ENCODE measurements around the gene TNK2. TPM values are rescaled to one million over a fixed set of nuclear protein-coding genes. Genes with fewer than 3 reads are reported as not detected.

Gene TNK2
- total RNA-seq, 1 experiment from 2014 or later = 36.0 TPM

DNA sequence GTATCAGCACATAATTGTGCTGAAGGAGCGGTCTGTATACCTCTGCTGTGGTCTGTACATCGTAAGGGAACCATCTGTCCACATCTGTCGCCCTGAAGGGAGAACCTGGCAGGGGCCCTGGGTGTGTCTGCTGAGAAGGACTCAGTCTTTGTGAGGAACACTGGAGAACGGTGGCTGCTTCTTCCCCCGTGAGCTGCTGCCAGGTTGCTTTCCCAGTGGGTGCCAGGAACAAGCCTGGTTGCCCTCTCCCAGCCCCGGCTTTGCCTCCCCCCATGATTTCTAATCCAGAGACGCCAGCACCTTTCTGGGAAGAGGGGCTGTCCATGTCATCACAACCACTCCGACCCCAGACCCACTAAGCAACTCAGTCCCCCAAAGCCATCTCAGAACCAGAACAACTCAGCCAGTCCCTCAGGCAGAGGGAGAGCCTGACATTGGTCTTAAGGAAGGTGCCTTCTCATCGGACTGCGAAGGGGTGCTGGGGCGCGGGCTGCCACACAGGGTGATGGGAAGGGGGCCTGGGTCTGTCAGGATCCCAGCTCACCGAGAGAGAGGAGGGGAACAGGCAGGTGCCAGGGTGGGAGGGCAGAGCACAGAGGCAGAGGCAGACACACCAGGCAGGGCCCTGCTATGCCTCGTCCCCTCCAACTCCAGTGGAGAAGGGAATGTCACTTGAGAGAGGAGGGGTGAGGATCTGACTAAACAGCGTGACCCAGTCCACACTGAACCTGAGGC, 8.5 kb downstream of the TNK2 start:
- ChIA-PET POLR2A (no interaction called here), CTCF (no interaction called here)
- intact Hi-C loops (cut with micrococcal nuclease; ENCODE audit: unreplicated experiment) = no loop called here
- no TSS peak for BruUV-seq (replicated peaks)
- H3K9me3 Mint-ChIP-seq (ENCODE audit: unreplicated experiment) = no peaks in the 10 kb centered on the region
- H3K36me3 Mint-ChIP-seq (ENCODE audit: insufficient read depth, unreplicated experiment) = peaks cover 9% of the 10 kb centered on the region
- H3K27ac Mint-ChIP-seq (ENCODE audit: unreplicated experiment) = no peak overlapping the region
- H3K27me3 ChIP-seq (replicated peaks; ENCODE audit: control insufficient read depth, insufficient read depth, low read length) = no peaks in the 10 kb centered on the region
- H3K36me3 ChIP-seq (ENCODE audit: control insufficient read depth, insufficient read depth, low read length) = no peaks in the 10 kb centered on the region
- no peak overlapping the region for H3K4me3 ChIP-seq (ENCODE audit: low read depth, low read length)
- H3K4me1 Mint-ChIP-seq (ENCODE audit: low read depth, unreplicated experiment) = peaks cover 26% of the 10 kb centered on the region
- H3K27me3 Mint-ChIP-seq (ENCODE audit: insufficient read depth, unreplicated experiment) = no peaks in the 10 kb centered on the region
- peaks cover 1% of the 10 kb centered on the region for H3K4me1 ChIP-seq
- TF ChIP-seq CTCF (IDR thresholded peaks at IDR 0.05; ENCODE audit: insufficient read depth in 1 of 2, low read depth in 1 of 2, low read length in 1 of 2, severe bottlenecking in 1 of 2, unreplicated experiment in 1 of 2) = no peak
- H3K9me3 ChIP-seq = no peaks in the 10 kb centered on the region
- no peak for DNase-seq
- H3K4me3 Mint-ChIP-seq (ENCODE audit: unreplicated experiment) = no peak overlapping the region

DNA sequence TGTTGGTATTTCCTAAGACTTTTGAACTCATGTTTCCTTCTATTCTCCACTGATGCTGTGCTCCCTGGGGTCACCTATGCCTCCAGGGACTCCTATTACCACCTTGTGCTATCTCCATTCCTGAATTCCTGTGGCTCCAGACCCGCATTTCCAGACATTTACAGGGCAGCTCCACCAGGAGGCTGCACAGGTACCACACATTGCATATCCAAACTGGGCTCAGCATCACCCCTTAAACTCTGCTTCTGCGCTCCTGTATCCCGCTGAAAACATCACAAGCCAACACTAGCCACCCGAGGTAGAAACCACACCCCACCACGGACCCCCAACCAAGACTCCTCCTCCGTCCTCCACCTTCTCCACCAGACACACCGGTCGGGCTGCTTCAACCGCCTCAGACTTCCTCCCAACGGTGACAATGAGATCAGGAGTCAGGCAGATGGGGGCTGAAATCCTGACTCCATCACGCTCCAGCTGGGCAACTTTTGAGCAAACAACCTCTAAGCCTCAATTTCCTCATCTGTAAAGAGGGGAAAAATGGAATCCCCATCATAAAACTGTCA, 10.4 kb downstream of the TNK2 start:
- H3K4me3 ChIP-seq (ENCODE audit: low read depth, low read length) = no peak overlapping the region
- POLR2A ChIA-PET = no interaction called here
- peaks cover 7% of the 10 kb centered on the region for H3K4me1 ChIP-seq
- no peaks in the 10 kb centered on the region for H3K9me3 Mint-ChIP-seq (ENCODE audit: unreplicated experiment)
- peaks cover 16% of the 10 kb centered on the region for H3K36me3 Mint-ChIP-seq (ENCODE audit: insufficient read depth, unreplicated experiment)
- peak overlapping the region; percentile 0 for H3K4me3 Mint-ChIP-seq (ENCODE audit: unreplicated experiment)
- BruUV-seq (replicated peaks) = no TSS peak
- H3K27me3 ChIP-seq (replicated peaks; ENCODE audit: control insufficient read depth, insufficient read depth, low read length) = no peaks in the 10 kb centered on the region
- peaks cover 26% of the 10 kb centered on the region for H3K4me1 Mint-ChIP-seq (ENCODE audit: low read depth, unreplicated experiment)
- no peak overlapping the region for H3K27ac Mint-ChIP-seq (ENCODE audit: unreplicated experiment)
- H3K36me3 ChIP-seq (ENCODE audit: control insufficient read depth, insufficient read depth, low read length) = no peaks in the 10 kb centered on the region
- TF ChIP-seq CTCF (IDR thresholded peaks at IDR 0.05; ENCODE audit: insufficient read depth in 1 of 2, low read depth in 1 of 2, low read length in 1 of 2, severe bottlenecking in 1 of 2, unreplicated experiment in 1 of 2) = peak in 1 of 2 experiments; percentile 25
- CTCF ChIA-PET = interaction anchor here (0.6 to 0.7 kb wide), 2 partner anchors 17 to 1838 kb away, joined by 3 read pairs; partner anchors contain the start of gene RUBCN
- DNase-seq = peak; percentile 35 to 62
- intact Hi-C loops (cut with micrococcal nuclease; ENCODE audit: unreplicated experiment) = no loop called here
- no peaks in the 10 kb centered on the region for H3K27me3 Mint-ChIP-seq (ENCODE audit: insufficient read depth, unreplicated experiment)
- H3K9me3 ChIP-seq = no peaks in the 10 kb centered on the region

- Histone ChIP-seq H3K4me3 (ENCODE audit: low read depth, low read length) (no peak overlapping the region), H3K36me3 (ENCODE audit: control insufficient read depth, insufficient read depth, low read length) (no peaks in the 10 kb centered on the region), H3K9me3 (no peaks in the 10 kb centered on the region), H3K27me3 (replicated peaks; ENCODE audit: control insufficient read depth, insufficient read depth, low read length) (no peaks in the 10 kb centered on the region), H3K4me1 (peaks cover 7% of the 10 kb centered on the region)
- POLR2A ChIA-PET = no interaction called here
- Mint-ChIP-seq H3K36me3 (ENCODE audit: insufficient read depth, unreplicated experiment) (peaks cover 16% of the 10 kb centered on the region), H3K27ac (ENCODE audit: unreplicated experiment) (peak overlapping the region; percentile 65), H3K9me3 (ENCODE audit: unreplicated experiment) (no peaks in the 10 kb centered on the region), H3K4me1 (ENCODE audit: low read depth, unreplicated experiment) (peaks cover 26% of the 10 kb centered on the region), H3K4me3 (ENCODE audit: unreplicated experiment) (peak overlapping the region; percentile 85), H3K27me3 (ENCODE audit: insufficient read depth, unreplicated experiment) (no peaks in the 10 kb centered on the region)
- TF ChIP-seq CTCF (IDR thresholded peaks at IDR 0.05; ENCODE audit: insufficient read depth in 1 of 2, low read depth in 1 of 2, low read length in 1 of 2, severe bottlenecking in 1 of 2, unreplicated experiment in 1 of 2) = no peak
- DNase-seq = no peak
- intact Hi-C loops (cut with micrococcal nuclease; ENCODE audit: unreplicated experiment) = no loop called here
- BruUV-seq (replicated peaks) = no TSS peak
- CTCF ChIA-PET = interaction anchor here (0.6 to 0.7 kb wide), 2 partner anchors 17 to 1839 kb away, joined by 3 read pairs; partner anchors contain the start of gene RUBCN
Observed at GRCh38 chr3:195897081-195897852, 11.1 kb downstream of the TNK2 start.

All from Caco-2 (cell line).